ENCODE measurements around the gene CDH4. TPM values are rescaled to one million over a fixed set of nuclear protein-coding genes. Genes with fewer than 3 reads are reported as not detected.

CDH4 gene
- total and polyA plus RNA-seq, 9 of the 15 experiments (the other 6 are each of a cell fraction or from before 2014, with no cell fraction given), result 0.04 TPM; not detected in 8

DNA sequence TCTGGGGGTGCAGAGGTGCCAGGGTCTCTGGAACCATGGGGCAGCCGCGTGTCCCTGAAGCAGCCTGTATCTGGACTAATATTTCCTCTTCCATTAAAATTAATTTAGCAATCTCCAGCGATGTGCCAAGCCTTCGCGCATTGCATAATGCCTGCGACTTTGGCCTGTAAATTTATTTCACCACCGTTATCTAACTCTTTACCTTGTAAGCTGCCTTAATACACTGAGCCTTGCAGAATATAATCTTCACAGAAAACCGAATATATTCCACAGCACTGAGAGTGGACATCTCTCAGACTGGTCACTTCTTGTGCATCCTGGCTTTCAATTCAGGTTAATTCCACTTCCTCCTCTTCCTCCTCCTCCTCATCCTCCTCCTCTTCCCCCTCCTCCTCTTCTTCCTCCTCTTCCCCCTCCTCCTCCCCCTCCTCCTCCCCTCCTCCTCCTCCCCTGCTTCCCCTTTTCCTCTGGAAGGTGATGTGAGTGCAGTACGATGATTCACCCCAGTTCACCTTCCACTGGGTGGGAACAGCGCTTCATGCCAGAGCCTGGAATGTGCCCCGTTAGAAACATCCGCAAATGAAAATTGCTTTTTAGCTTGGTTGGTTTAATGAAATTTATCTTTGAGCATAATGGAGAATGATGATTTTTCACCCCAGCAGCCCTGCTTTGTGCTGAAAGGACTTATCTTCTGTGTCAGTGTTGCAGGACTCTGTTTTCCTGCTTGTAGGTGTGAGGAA, 101.4 kb downstream of the CDH4 start:
- Histone ChIP-seq H3K4me2 (ENCODE audit: insufficient read depth, low read length) (no peak overlapping the region), H3K9ac (ENCODE audit: insufficient read depth in 1 of 2, low read depth in 2 of 2, low read length in 2 of 2) (no peak overlapping the region), H3K4me3 (no peak overlapping the region), H3K27me3 (ENCODE audit: control insufficient read depth in 2 of 2, insufficient read depth in 2 of 2, low read length in 2 of 2) (peaks cover 4 to 40% of the 10 kb centered on the region in 2 experiments; a peak in 4 of 5 replicates), H2AFZ (ENCODE audit: low read depth, low read length) (no peak overlapping the region), H3K9me1 (ENCODE audit: control insufficient read depth, insufficient read depth, low read length) (no peaks in the 10 kb centered on the region), H3K27ac (ENCODE audit: extremely low read depth, low read depth, low read length) (no peak overlapping the region), H3K79me2 (ENCODE audit: control insufficient read depth, insufficient read depth, low read length) (no peaks in the 10 kb centered on the region), H3K36me3 (ENCODE audit: control insufficient read depth, insufficient read depth, low read length) (no peaks in the 10 kb centered on the region), H3K4me1 (replicated peaks in 1 of 2; ENCODE audit: control insufficient read depth in 2 of 2, insufficient read depth in 2 of 2, low read length in 2 of 2) (no peaks in the 10 kb centered on the region), H4K20me1 (replicated peaks; ENCODE audit: control insufficient read depth, insufficient read depth, low read length) (no peaks in the 10 kb centered on the region), H3K9me3 (replicated peaks; ENCODE audit: control insufficient read depth, insufficient read depth, low read depth, low read length) (no peaks in the 10 kb centered on the region)
- FAIRE-seq, result no peak
- no peak for DNase-seq (ENCODE audit: extremely low read depth in 1 of 4, low spot score in 3 of 4)
- 3% methylated on average over 11 of the region's 12 CpGs for WGBS (ENCODE audit: insufficient coverage, low coverage, missing lambda C conversion rate)
- intact Hi-C loops (cut with micrococcal nuclease), result no loop called here
- BruUV-seq (replicated peaks), result no TSS peak
- no peak for TF ChIP-seq CBX3 (IDR thresholded peaks at IDR 0.05; ENCODE audit: borderline replicate concordance in 1 of 2, low read length in 2 of 2)
- TF ChIP-seq, protein P1, sequence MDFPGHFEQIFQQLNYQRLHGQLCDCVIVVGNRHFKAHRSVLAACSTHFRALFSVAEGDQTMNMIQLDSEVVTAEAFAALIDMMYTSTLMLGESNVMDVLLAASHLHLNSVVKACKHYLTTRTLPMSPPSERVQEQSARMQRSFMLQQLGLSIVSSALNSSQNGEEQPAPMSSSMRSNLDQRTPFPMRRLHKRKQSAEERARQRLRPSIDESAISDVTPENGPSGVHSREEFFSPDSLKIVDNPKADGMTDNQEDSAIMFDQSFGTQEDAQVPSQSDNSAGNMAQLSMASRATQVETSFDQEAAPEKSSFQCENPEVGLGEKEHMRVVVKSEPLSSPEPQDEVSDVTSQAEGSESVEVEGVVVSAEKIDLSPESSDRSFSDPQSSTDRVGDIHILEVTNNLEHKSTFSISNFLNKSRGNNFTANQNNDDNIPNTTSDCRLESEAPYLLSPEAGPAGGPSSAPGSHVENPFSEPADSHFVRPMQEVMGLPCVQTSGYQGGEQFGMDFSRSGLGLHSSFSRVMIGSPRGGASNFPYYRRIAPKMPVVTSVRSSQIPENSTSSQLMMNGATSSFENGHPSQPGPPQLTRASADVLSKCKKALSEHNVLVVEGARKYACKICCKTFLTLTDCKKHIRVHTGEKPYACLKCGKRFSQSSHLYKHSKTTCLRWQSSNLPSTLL (IDR thresholded peaks at IDR 0.05), result no peak
- no peak for TF ChIP-seq NFXL1 (CRISPR knock-in tag; IDR thresholded peaks at IDR 0.05)
- no peak for TF ChIP-seq SRF (CRISPR knock-in tag; IDR thresholded peaks at IDR 0.05)
- no peak for TF ChIP-seq ZNF134 (CRISPR knock-in tag; conservative IDR thresholded peaks at IDR 0.05)
- TF ChIP-seq, protein P2, sequence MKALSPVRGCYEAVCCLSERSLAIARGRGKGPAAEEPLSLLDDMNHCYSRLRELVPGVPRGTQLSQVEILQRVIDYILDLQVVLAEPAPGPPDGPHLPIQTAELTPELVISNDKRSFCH (CRISPR knock-in tag; IDR thresholded peaks at IDR 0.05), result no peak
- TF ChIP-seq, protein P2 (tag; IDR thresholded peaks at IDR 0.05), result no peak
- no peak for TF ChIP-seq FIP1L1 (IDR thresholded peaks at IDR 0.05; ENCODE audit: low read depth, low read length, poor library complexity, severe bottlenecking)
- TF ChIP-seq CREM (IDR thresholded peaks at IDR 0.05; ENCODE audit: low read depth), result no peak
- no peak for TF ChIP-seq ZNF764 (CRISPR knock-in tag; IDR thresholded peaks at IDR 0.05; ENCODE audit: low read depth)
- no peak for TF ChIP-seq ZNF239 (CRISPR knock-in tag; IDR thresholded peaks at IDR 0.05)
- no peak for TF ChIP-seq PHB2 (IDR thresholded peaks at IDR 0.05; ENCODE audit: low read depth)
- no peak for TF ChIP-seq PCBP2 (IDR thresholded peaks at IDR 0.05; ENCODE audit: low read depth, low read length, poor library complexity, severe bottlenecking)
- TF ChIP-seq ZNF696 (CRISPR knock-in tag; conservative IDR thresholded peaks at IDR 0.05), result no peak
- no peak for TF ChIP-seq RNF2 (IDR thresholded peaks at IDR 0.05)
- no peak for TF ChIP-seq FOXJ2 (tag; IDR thresholded peaks at IDR 0.05)
- ChIA-PET POLR2A (interaction anchor here (1.2 kb wide), 1 partner anchor 12 kb away, joined by 3 read pairs; no protein-coding TSS in a partner anchor), CTCF (ENCODE audit: low intra/inter-chr PET ratio) (no interaction called here)
- in situ Hi-C loops (cut with MboI), result no loop called here
- no peak for ATAC-seq
